Activated naive CD4-positive, alpha-beta T cell treated with Interleukin-2 at 50 U/mL for 16 hours (primary cell): ENCODE results near the gene PLXND1.

Experiments
- DNase-seq: peaks from one replicate; pipeline ENCODE4 v3.0.0-alpha.2; 2020

Gene PLXND1

DNA sequence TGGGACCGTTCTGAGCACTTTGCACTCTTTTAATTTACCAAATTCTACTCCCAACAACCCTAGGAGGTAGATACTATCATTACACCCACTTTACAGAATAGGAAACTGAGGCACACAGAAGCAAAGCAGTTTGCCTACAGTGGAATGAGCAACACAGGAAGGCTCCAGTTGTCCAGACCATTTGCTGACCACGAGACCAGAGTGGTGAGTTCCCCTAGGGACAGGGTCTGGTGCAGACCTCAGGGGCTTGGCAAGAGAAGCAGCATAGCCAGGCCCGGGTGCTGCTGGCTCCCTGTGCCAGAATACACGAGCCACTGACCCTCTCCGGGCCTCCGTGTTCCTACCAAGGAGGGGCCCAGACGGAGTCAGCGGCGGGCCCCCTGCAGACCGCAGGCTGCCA lies 26.5 kb downstream of the PLXND1 start:
- DNase-seq = no peak

DNA sequence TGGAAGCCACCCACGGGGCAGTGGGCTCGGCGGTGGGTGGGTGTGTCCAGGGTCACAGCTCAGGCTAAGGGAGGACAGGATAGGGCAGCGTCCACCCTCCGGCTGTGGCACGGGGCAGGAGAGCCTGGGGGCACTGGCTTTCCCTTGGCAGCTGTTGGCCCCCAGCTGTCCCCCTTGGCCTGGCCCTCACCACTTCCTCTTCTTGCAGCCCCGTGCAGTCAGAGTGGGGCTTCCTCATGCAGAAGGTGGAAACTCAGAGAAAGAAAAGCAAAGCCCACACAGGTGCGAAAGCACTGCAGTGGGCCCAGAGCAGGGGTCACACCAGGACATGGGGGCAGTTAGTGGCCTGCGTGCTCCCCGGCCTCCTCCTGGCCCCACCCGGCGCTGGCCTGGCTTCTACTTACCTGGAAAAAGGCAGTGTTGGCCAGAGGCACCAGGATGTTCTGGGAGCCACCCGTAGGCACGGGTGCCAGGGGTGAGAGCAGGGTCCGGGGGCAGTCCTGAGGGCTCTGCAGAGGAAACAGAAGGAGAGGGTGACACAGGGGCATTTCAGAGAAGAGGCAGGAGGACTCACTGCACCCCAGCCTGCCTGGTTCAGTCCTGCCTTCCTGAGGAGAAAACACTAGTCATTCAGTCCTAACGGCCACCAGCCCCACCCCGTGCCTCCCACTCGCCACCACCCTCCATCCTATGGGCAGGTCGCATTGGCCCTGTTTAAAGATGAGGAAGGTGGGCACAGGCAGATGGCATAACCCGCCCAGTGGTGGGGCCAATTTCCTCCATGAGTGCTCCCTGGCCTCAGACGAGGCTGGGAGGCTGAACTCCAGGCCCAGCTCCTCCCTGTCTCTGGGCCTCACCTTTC lies 28.3 kb downstream of the PLXND1 start:
- DNase-seq = no peak

DNA sequence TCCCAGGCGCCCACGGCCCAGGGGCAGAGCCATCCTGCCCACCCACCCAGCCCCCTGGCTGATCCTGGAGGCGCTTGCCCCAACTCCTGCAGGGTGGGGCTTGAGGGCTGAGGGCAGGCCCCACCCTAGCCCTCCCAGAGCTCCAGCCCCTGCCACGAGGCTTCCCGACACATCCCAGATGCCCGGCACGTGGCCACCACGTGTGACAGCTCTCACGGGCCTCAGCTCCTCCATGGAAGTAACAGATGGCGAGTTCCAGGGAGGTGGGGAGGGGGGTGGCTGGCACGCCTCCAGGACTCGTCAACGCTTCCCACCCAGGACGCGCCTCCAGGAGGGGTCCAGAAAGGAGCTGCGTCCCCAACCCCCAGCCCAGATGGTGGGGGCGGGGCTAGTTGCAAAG lies 29.1 kb downstream of the PLXND1 start:
- DNase-seq = no peak

DNA sequence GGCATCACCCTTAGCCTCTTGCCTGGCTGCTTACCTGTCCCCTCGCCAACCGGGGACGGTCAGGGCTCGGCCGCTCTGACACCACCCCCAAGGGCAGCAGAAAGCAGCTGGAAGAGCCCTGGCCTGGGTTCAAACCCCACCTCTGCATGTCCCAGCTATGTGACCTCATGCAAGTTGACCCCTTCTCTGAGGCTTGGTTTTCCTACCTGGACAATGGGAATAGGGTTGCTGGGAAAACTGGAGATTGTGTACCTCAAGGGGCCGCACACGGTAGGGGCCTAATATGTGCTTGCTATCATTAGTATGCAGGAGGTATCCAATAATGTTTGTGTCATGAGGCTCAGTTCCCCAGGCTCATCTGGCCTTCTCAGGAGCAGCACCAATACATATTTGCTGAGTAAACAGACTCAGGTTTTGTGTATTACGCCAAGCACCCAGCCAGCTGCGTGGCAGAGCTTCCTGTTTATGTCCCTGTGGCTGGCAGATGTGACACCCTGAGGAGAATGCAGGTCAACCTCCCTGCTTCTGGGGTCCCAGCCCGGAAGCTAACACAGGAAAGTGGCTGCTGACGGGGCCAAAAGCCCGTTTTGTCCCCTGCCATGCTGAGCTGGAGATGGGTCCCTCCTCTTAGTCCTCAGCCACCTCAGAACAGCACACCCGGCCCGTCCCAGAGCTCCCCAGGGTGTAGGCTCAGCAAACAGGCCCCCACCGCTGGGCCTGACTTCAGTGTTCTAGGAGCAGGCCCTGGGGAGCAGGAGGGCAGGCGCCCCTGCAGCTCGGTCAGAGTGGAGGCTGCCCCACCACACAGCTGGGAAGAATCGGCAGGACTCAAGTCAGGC lies 29.7 kb downstream of the PLXND1 start:
- peak; percentile 45 for DNase-seq

DNA sequence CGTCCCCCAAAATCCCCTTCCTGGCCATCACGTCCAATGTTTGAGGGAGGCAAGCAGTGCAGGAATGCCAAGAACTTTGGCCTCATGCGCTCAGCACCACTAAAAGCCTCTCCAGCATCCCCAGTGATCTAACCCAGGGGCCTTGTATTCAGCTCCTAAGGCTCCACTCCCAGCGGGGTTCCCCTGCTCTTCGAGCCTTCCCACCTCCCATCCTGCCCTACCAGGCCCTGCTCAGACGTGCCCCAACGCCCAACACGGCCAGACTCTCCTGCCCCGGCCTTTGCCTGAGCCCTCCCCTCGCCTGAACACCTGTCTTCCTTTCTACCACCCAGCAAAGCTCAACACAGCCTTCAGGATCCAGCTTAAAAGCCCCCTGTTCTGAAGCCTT lies 30.5 kb downstream of the PLXND1 start:
- DNase-seq = no peak

DNA sequence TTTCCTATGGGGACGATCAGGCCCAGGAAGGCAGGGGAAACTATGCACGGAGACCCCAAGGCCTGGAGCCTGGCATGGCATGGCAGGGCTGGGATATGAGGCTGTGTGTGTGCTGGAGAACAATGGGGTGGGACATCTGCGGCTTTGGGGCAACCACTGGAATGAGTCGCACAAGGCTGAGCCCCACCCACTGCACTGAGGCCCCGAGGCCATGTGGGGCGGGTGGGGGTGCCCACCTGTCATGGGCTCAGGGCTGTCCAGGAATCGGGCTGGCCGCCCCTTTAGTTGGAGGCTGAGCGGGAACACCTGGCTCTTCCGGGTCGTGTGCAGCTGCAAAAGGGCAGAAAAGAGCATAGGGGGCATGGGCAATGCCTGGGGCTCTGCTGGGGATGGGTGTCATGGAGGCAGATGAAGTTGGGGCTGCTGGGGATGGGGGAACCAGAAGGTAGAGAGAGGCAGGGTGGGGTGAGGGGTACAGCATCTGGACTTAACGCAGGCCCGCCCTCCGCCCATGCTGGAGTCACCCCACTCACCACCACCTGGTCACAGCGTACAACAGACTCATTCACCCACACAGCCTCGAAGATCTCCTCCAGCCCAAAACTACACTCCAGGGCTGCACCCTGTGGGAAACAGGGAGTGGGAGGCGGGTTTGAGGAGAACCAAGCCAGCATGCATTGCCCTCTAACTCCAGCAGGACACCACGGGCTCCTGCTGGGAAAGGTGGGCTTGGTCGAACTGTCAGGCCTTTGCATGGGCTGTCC lies 31.1 kb downstream of the PLXND1 start:
- no peak for DNase-seq

DNA sequence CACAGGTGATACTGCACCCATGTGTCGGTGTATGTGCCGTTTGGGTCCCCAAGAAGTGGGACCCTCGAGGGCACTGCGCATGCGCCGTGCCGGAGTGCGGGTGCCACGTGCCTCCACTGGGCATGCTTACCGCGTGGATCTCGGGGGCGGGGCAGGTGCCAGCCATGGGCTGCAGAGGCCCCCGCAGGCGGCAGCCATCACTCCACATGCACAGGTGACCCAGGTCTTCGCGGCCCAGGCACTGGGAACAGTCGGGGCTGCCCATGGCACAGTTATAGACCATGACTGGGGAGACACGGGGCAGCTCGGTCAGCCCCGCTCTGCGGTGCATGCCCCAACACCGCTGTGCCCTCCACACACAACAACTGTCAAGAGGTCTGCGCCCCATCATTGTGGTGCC lies 32.3 kb downstream of the PLXND1 start:
- DNase-seq = no peak

DNA sequence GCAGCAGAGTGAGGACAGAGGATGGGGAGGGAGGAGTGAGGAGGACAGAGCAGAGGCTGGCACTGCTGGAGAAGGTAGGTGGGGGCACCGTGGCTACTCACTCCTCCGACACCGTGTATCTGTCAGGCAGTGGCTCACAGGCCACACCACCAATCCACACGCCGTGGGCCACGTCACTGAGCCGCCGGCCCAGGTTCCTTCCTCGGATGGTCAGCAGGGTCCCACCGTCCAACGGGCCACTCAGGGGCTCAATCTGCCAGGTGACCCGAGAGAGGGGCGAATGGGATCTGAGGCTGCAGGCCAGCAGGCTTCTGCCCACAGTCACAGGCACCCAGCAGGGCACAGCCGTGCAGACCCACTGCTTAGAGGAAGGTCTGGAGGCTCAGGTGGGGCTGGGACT lies 33.0 kb downstream of the PLXND1 start:
- DNase-seq = no peak

DNA sequence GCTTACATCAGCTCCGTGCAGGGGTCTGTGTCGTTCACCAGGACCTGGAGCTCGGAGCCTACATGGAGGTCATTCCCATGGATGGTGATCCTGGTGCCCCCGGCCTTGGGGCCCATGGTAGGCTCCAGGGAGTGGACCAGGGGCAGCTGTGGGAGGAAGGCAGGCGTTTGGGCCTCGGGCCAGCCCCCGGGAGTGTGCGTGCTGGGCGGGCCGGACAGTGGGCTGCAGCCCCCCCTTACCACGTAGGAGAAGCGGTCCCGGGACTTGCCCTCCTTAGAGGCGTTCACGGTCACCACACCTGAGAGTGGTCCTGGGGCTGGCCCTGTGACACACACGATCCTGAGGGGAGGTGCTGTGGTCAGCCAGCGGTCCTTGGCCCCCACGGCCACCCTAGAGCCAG lies 33.9 kb downstream of the PLXND1 start:
- DNase-seq = no peak

DNA sequence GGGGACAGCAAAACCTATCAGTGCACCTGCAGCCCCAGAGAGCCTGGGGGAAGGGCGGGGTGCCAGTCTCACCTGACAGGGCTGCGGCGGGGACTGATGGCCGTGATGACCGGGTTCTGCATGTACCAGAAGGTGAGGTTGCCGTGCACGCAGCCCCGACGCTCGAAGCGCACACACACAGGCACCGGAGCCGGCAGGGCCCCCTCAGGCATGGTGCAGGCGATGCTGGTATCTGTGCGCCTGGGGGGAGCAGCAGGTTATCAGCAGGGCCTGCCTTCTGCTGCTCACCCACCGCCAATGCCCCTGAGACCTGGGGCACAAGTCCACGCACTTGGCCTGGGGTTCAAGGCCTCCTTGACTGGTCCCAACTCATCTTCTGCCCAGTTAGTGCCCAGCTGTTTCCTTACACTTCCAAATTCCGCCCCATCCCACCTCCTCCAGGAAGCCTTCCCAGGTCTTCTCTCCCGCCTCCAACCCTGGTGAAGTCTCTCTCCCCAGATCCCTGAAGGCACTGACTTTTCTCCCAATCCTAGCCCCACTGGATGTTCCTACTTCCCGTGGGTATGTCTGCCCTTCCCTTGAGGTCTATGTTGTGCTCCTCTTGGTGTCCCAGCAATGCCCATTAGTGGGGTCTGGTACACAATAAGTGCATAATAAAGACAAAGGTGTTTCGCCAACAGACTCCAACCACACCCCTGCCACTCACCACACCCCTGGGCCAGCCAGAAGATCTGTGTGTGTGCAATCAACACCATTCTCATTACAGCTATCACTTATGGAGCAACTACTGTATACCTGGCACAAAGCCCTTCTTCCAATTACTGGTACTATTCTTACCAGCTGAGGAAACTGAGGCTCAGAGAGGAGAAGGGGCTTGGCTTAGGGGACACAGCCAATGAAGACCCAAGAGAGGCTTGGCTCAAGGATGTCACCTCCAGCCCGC lies 34.6 kb downstream of the PLXND1 start:
- DNase-seq = no peak

DNA sequence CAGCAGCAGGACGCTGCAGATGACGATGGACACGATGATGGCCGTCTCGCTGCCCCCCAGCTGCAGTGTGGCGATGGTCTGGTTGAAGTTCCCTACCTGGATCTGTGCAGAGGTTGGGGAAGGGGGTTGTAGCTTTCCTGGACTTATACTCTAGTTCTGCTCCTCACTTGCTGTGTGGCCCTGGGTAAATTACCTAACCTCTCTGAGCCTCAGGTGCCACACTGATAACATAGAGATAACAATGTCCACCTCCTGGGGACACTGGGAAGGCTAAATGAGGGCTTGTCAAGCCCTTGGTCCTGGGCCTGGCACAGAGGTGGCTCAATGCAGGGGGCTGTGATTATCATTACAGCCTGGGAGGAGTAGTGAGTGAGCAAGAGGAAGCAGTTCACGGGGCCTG lies 36.6 kb downstream of the PLXND1 start:
- DNase-seq = no peak

DNA sequence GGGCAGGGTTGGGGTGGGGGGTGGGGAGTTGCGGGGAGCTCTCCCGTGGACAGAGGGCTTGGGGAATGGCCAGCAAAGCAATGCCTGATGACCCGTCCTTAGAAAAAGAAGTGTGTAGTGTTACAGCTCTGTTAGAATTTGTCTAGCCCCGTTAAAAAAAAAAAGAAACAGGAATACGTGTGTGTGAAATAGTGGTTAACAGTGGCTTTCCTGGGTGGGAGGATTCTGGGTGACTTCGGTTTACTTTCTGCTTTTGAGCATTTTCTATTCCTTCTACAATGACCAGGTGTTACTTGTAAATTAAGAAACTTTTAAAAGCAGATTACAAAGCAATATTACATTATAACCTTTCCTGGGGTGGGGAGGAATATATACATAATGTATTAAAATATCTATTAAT lies 38.5 kb downstream of the PLXND1 start:
- no peak for DNase-seq

DNA sequence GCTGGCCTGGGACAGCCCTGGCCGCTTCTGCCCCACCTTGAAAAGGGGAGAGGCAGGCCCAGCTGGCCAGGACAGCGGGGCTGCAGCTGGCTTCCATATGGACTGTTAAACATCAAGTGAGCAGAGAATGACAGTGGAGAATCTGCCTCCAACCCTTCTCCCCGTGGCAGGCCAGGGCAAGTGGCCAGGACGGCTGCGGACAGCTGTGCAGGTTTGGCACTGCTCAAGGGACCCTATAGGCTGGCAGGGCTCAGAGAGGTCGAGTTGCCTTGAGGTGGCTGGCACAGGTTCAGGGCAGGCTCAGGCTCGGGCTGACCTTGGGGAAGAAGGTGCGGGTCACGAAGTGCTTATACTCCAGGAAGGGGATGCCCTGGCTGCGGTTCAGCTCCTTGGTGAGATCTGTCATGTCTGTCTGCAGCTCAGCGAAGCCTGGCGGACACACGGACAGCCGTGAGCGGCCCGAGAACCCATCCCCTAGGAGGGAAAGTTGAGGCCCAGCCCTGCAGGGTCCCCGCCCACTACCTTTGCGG lies 39.2 kb downstream of the PLXND1 start:
- DNase-seq = no peak

DNA sequence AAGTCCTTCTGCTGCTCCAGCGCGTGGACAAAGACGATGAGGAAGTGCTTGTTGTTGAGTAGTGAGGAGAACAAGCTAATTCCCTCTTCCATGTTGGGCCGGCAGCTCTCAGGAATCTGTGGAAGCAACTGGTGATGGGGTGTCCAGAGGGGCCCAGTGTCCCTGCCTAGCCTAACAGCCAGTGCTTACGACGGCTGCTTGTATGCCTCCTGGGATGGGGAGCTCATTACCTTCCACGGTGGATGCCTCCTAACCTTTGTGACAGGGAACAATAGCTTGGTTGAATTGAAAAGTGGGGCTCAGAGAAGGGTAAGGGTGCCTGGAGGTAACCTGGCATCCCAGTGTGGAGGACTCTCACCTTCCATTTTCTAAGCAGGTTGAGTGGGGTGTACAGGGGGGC lies 40.6 kb downstream of the PLXND1 start:
- no peak for DNase-seq

DNA sequence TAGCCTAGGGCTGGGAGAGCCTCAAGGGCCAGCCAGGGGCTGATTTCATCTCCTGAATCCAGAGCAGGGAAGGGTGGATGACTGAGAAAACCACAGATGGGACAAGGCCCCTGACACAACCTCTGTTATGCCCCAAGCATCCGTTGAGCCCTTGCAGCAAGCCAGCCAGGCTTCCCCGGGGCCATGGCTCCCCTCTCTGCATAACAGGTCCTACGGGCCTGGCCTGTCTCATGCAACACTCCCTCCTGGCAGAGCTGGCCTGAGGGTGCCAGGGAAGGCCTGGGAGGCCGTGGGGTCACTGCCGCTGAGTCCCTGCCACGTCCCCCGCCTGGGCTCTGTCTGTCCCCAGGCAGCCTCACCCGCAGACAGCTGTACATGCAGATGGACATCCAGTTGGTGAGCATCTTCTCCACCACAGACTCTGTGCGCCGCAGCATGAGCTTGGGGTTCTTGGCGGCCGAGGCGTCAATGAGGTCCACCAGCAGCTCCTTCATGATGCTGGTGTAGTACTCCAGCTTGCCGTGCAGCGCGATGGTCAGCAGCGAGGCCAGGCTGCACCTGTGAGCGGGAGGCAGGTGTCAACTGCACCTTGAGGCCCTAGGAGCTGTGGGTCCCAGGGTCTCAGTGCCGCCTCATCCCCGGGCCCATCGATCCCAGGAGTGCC lies 41.4 kb downstream of the PLXND1 start:
- no peak for DNase-seq

DNA sequence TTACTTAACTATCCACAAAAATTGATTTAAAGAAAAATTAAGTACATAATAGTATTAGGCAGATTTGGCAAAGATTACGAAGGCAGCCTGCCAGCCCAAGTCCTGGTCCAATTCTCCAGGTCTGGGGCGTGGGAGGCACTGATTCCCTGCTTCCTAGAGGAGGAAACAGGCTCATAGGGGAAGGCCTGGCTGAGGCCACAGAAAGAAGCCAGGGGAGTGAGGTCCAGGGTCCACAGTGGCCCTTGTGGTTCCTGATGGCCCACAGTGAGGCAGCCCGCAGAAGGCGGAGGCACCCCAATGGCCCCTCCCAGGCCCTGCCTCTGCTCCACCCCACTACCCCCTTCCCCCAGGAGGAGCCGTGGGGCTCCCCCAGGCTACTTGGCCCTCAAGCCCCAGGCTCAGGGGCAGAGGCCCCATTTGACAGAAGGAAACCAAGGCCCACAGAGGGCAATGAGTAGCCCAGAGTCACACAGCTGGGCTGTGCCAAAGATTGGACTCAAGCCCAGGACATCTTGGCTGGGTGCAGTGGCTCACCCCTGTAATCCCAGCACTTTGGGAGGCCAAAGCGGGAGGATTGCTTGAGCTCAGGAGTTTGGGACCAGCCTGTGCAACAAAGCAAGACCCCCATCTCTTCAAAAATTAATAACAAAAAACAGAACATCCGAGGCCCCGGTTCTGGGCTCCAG lies 42.5 kb downstream of the PLXND1 start:
- DNase-seq = no peak

DNA sequence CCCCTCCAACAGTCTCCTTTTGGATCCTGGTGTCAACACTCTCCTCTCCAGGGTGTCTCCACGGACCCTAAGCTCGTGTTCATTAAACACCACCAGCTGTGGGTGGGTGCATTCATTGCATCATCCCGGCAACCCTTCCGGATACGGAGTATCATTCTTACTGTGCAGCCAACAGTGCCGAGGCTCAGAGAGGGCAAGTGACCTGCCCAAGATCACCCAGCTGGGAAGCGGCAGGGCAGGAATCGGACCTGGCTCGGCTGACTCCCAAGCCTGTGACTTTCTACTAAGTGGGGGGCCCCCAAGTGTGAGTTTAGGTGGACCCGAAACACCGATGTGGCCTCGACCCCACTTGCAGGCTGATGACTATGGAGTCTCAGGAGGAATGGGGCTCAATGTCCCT lies 43.1 kb downstream of the PLXND1 start:
- no peak for DNase-seq

DNA sequence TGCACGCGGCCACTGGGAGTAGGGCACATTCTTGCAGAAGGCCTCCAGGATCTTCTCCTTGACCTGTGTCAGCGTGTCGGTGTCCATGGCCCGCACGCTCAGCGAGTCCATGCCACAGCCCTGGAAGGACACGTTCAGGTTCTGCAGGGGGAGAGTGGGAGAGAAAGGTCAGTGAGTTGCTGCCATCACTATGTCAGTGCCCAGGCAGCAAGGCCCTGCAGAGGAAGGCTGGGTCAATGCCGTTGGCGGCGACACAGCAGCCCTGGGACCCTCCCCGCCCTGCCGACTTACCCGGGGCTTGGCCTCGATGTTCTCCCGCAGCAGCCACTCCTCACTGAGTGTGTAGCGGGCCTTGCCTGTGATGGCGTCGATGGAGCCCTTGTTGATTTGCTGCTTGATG lies 43.7 kb downstream of the PLXND1 start:
- no peak for DNase-seq

DNA sequence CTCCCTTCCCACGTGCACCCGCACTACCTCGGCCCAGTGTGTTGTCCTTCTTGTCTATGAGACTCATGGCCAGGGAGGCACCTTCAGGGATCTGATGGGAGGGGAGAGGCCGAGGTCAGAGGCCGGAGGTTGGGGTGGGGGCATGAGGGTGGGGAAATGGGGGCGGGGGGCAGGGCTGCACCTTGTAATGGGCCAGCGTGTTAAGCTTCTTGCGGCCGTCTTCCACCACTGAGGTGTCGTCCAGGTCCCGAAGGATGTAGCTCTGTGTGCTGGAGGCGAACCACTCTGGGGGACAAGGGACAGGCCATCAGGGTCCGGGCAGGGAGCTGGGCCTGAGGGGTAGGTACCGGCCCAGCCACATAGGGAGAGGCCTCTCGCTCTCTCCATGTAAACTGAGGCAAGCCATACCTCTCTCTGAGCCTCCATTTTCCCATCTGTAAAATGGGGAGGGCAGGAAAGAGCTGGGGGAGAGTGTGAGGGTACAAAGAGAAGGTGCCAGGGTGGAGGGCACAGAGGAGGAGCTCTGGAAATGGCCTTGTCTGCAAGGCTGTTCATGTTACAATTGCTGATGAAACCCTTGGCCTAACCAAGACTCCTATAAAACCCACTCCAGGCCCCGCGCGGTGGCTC lies 44.7 kb downstream of the PLXND1 start:
- DNase-seq = no peak

DNA sequence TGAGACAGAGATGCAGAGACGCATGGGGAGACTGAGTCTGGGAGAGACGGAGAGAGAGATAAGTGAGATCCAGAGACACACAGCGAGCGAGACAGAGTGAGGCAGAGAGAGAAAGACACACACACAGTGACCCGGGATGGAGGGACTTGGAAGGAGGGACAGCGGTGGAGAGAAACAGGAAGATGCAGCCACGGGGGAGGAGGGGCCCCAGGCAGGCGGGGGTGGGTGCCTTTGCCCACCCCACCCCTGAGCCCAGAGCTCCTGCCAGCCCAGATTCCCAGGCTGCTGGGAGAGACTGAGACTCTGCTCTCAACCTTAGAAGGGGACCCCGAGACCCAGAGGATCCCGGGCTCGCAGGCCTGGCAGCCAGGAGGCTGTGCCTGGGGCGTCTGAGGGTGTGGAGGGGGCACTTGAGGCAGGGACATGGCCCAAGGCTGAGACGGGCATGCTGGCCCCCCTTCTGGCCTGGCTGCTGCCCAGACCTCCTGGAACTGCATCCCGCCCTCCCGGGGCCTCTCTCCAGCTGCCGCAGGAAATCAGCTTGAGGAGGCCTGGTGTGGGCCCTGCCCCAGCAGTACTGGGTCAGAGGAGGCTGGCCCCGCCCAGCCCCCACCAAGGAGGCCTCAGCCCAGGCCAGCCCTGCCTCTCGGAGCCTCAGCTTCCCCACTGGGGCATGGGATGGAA lies 45.4 kb downstream of the PLXND1 start:
- DNase-seq = no peak
